Mesenchymal stem cell (in vitro differentiated cells and primary cell): Measurements from ENCODE around the gene SNRNP35.

Experiments used
- DNase-seq: peaks from one replicate; pipeline ENCODE4 v3.0.0-alpha.2; 2013
- H2AFZ ChIP-seq: one replicate; pipeline ENCODE4 v1.6.1; 2013; ENCODE audit warnings: low read depth, mild to moderate bottlenecking, control low read depth, inconsistent platforms, low read length, moderate library complexity
- H2AK5ac ChIP-seq: 2 replicates; pipeline ENCODE4 v1.6.1; 2013; ENCODE audit warnings: low read length, moderate library complexity, mild to moderate bottlenecking, inconsistent platforms; ENCODE audit not compliant: severe bottlenecking
- H2BK120ac ChIP-seq: one replicate; pipeline ENCODE4 v1.6.1; 2013; ENCODE audit warnings: low read depth, mild to moderate bottlenecking, inconsistent platforms, low read length, moderate library complexity
- H2BK12ac ChIP-seq, 2 experiments: one replicate each; pipeline ENCODE4 v1.6.1; 2013; ENCODE audit warnings: inconsistent platforms in 2 of 2, low read length in 2 of 2, mild to moderate bottlenecking in 2 of 2, moderate library complexity in 2 of 2, control low read depth in 1 of 2
- H2BK15ac ChIP-seq: one replicate; pipeline ENCODE4 v1.6.1; 2013; ENCODE audit warnings: mild to moderate bottlenecking, low read depth, inconsistent platforms; ENCODE audit not compliant: poor library complexity, severe bottlenecking
- H2BK5ac ChIP-seq: 2 replicates; pipeline ENCODE4 v1.6.1; 2013; ENCODE audit warnings: low read depth, mild to moderate bottlenecking, low read length, control low read depth, inconsistent platforms; ENCODE audit not compliant: poor library complexity, severe bottlenecking
- H3K14ac ChIP-seq, 2 experiments: one replicate each; pipeline ENCODE4 v1.6.1; 2013; ENCODE audit warnings: inconsistent platforms in 2 of 2, low read length in 2 of 2, control low read depth in 1 of 2, mild to moderate bottlenecking in 1 of 2, moderate library complexity in 1 of 2
- H3K18ac ChIP-seq, 2 experiments: one replicate each; pipeline ENCODE4 v1.6.1; 2013; ENCODE audit warnings: inconsistent platforms in 2 of 2, low read length in 2 of 2, control low read depth in 1 of 2, low read depth in 1 of 2, mild to moderate bottlenecking in 1 of 2
- H3K23ac ChIP-seq, 2 experiments: one replicate each; pipeline ENCODE4 v1.6.1; 2013; ENCODE audit warnings: inconsistent platforms in 2 of 2, low read length in 2 of 2, mild to moderate bottlenecking in 2 of 2, moderate library complexity in 2 of 2, control low read depth in 1 of 2
- H3K27ac ChIP-seq: 2 replicates; pipeline ENCODE4 v1.5.1; 2013; ENCODE audit warnings: mild to moderate bottlenecking, moderate library complexity, low read length, control low read depth, inconsistent platforms; ENCODE audit not compliant: poor library complexity, severe bottlenecking
- H3K27me3 ChIP-seq, 2 experiments: 2 replicates each; pipeline versions ENCODE4 v1.6.1 to v1.7.0; 2013; ENCODE audit warnings: low read length in 2 of 2, mild to moderate bottlenecking in 2 of 2, moderate library complexity in 2 of 2, control low read depth in 1 of 2, inconsistent platforms in 1 of 2; ENCODE audit not compliant: control insufficient read depth in 1 of 2, insufficient read depth in 1 of 2
- H3K36me3 ChIP-seq, 2 experiments: 2 replicates each; pipeline versions ENCODE4 v1.6.1 to v1.7.0; 2013; ENCODE audit warnings: low read length in 2 of 2, control low read depth in 1 of 2, inconsistent platforms in 1 of 2, low read depth in 1 of 2, mild to moderate bottlenecking in 1 of 2; ENCODE audit not compliant: insufficient read depth in 2 of 2, control insufficient read depth in 1 of 2
- H3K4ac ChIP-seq, 2 experiments: one replicate each; pipeline ENCODE4 v1.6.1; 2013; ENCODE audit warnings: inconsistent platforms in 2 of 2, low read length in 2 of 2, mild to moderate bottlenecking in 2 of 2, moderate library complexity in 2 of 2, control low read depth in 1 of 2, low read depth in 1 of 2
- H3K4me1 ChIP-seq: 2 replicates; pipeline ENCODE4 v1.6.1; 2013; ENCODE audit warnings: low read depth, low read length, control low read depth; ENCODE audit not compliant: control insufficient read depth, insufficient read depth
- H3K4me2 ChIP-seq: 2 replicates; pipeline ENCODE4 v1.6.1; 2013; ENCODE audit warnings: low read length, mild to moderate bottlenecking, inconsistent platforms; ENCODE audit not compliant: poor library complexity, severe bottlenecking
- H3K4me3 ChIP-seq, 2 experiments: 2 replicates each; pipeline versions ENCODE4 v1.5.1 to v1.7.0; 2013; ENCODE audit warnings: low read length in 2 of 2, mild to moderate bottlenecking in 2 of 2, control low read depth in 1 of 2, low read depth in 1 of 2; ENCODE audit not compliant: insufficient read depth in 1 of 2
- H3K79me1 ChIP-seq: replicated peaks from 2 replicates; pipeline ENCODE4 v1.6.1; 2013; ENCODE audit warnings: mild to moderate bottlenecking, control low read depth, low read length, inconsistent platforms; ENCODE audit not compliant: poor library complexity, severe bottlenecking
- H3K9ac ChIP-seq: 2 replicates; pipeline ENCODE4 v1.7.0; 2013; ENCODE audit warnings: mild to moderate bottlenecking, low read length, moderate library complexity
- H3K9me3 ChIP-seq: 2 replicates; pipeline ENCODE4 v1.7.0; 2013; ENCODE audit warnings: mild to moderate bottlenecking, low read length; ENCODE audit not compliant: control insufficient read depth
- H4K8ac ChIP-seq: one replicate; pipeline ENCODE4 v1.6.1; 2013; ENCODE audit warnings: inconsistent platforms, mild to moderate bottlenecking, low read length, moderate library complexity
- H4K91ac ChIP-seq: one replicate; pipeline ENCODE4 v1.6.1; 2013; ENCODE audit warnings: mild to moderate bottlenecking, low read length, inconsistent platforms
- WGBS: methylation state at CpG from one replicate; pipeline ENCODE4 v1.1.7; 2013; ENCODE audit warnings: mixed read lengths; 5-methylcytosine and 5-hydroxymethylcytosine counted together

Gene SNRNP35

GRCh38 chr12:123444092-123445026 lies 13.6 kb upstream of the SNRNP35 start:
- no peak overlapping the region for H2BK5ac ChIP-seq
- H2BK15ac ChIP-seq: no peak overlapping the region
- no peaks in the 10 kb centered on the region for H3K4me1 ChIP-seq
- H3K36me3 ChIP-seq: no peaks in the 10 kb centered on the region
- no peaks in the 10 kb centered on the region for H3K9me3 ChIP-seq
- H3K27me3 ChIP-seq: no peaks in the 10 kb centered on the region
- H3K9ac ChIP-seq: peak overlapping the region; percentile 37
- H3K27ac ChIP-seq: no peak overlapping the region
- no peak overlapping the region for H4K8ac ChIP-seq
- H3K4me2 ChIP-seq: no peak overlapping the region
- H3K4ac ChIP-seq: no peak overlapping the region
- H2AK5ac ChIP-seq: no peak overlapping the region
- WGBS: 95% methylated on average over 5 of the region's 8 CpGs
- no peak overlapping the region for H3K14ac ChIP-seq
- no peak overlapping the region for H3K18ac ChIP-seq
- H2BK12ac ChIP-seq: no peak overlapping the region
- H2AFZ ChIP-seq: no peak overlapping the region
- no peak overlapping the region for H3K23ac ChIP-seq
- H3K4me3 ChIP-seq: no peak overlapping the region
- DNase-seq: peak; percentile 70
- no peak overlapping the region for H4K91ac ChIP-seq
- H3K79me1 ChIP-seq: no peaks in the 10 kb centered on the region
- H2BK120ac ChIP-seq: no peak overlapping the region

GRCh38 chr12:123445388-123446332 lies 12.3 kb upstream of the SNRNP35 start:
- Histone ChIP-seq H3K18ac (peak overlapping the region in 1 of 2 experiments; percentile 8), H2BK120ac (no peak overlapping the region), H3K4me2 (no peak overlapping the region), H3K27ac (no peak overlapping the region), H2BK15ac (peak overlapping the region; percentile 3), H3K4ac (no peak overlapping the region), H2AK5ac (no peak overlapping the region), H4K8ac (peak overlapping the region; percentile 64), H3K14ac (no peak overlapping the region), H3K27me3 (no peaks in the 10 kb centered on the region), H3K9ac (peak overlapping the region; percentile 60), H3K4me3 (no peak overlapping the region), H3K23ac (no peak overlapping the region), H4K91ac (no peak overlapping the region), H3K9me3 (no peaks in the 10 kb centered on the region), H2BK12ac (no peak overlapping the region), H2AFZ (peak overlapping the region; percentile 39), H2BK5ac (no peak overlapping the region), H3K4me1 (no peaks in the 10 kb centered on the region), H3K79me1 (no peaks in the 10 kb centered on the region), H3K36me3 (no peaks in the 10 kb centered on the region)
- WGBS: 76% methylated on average over 18 of the region's 18 CpGs
- DNase-seq: peak; percentile 30

GRCh38 chr12:123446333-123446713 lies 11.6 kb upstream of the SNRNP35 start:
- no peak overlapping the region for H3K14ac ChIP-seq
- no peak overlapping the region for H3K23ac ChIP-seq
- H3K4me1 ChIP-seq: no peaks in the 10 kb centered on the region
- no peak overlapping the region for H3K4me2 ChIP-seq
- peak overlapping the region; percentile 60 for H3K9ac ChIP-seq
- H3K4ac ChIP-seq: no peak overlapping the region
- no peak overlapping the region for H4K8ac ChIP-seq
- no peaks in the 10 kb centered on the region for H3K9me3 ChIP-seq
- H3K79me1 ChIP-seq: no peaks in the 10 kb centered on the region
- no peak overlapping the region for H2BK5ac ChIP-seq
- no peak overlapping the region for H2BK12ac ChIP-seq
- H3K18ac ChIP-seq: no peak overlapping the region
- H2AFZ ChIP-seq: no peak overlapping the region
- H2BK120ac ChIP-seq: no peak overlapping the region
- DNase-seq: no peak
- no peak overlapping the region for H3K4me3 ChIP-seq
- no peaks in the 10 kb centered on the region for H3K36me3 ChIP-seq
- no peak overlapping the region for H4K91ac ChIP-seq
- H2AK5ac ChIP-seq: no peak overlapping the region
- no peak overlapping the region for H2BK15ac ChIP-seq
- no peaks in the 10 kb centered on the region for H3K27me3 ChIP-seq
- 85% methylated on average over 4 of the region's 4 CpGs for WGBS
- no peak overlapping the region for H3K27ac ChIP-seq

DNA sequence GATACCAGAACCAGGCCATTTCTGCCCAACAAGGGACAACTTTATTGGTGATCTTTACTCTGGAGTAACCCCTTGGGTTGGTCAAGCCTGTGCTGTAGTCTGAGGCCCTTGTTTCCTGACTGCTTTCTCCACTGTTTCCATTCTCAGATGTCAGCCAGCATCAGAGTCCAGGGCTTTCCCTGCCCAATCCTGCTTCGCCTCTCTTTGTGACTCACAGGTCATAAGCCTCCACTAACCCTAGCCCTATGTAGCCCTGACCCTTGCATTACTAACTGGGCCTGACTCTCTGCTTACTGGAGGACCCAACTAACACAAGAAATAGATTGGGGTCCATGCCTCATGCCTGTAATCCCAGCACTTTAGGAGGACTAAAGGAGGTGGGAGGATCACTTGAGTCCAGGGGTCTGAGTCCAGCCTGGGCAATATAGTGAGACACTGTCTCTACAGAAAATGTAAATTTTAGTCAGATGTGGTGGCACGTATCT lies 8.6 kb upstream of the SNRNP35 start:
- Histone ChIP-seq H3K27me3 (no peaks in the 10 kb centered on the region), H3K4me2 (no peak overlapping the region), H2AK5ac (no peak overlapping the region), H3K23ac (no peak overlapping the region), H2BK15ac (no peak overlapping the region), H2BK12ac (no peak overlapping the region), H2AFZ (no peak overlapping the region), H3K4ac (no peak overlapping the region), H2BK5ac (no peak overlapping the region), H3K4me1 (no peaks in the 10 kb centered on the region), H3K14ac (no peak overlapping the region), H2BK120ac (no peak overlapping the region), H3K27ac (no peak overlapping the region), H3K9ac (no peak overlapping the region), H3K36me3 (no peaks in the 10 kb centered on the region), H3K9me3 (no peaks in the 10 kb centered on the region), H3K18ac (no peak overlapping the region), H3K79me1 (no peaks in the 10 kb centered on the region), H4K8ac (no peak overlapping the region), H3K4me3 (no peak overlapping the region), H4K91ac (no peak overlapping the region)
- DNase-seq: peak; percentile 25
- WGBS: 84% methylated on average over 2 of the region's 2 CpGs
